Measurements from ENCODE around the gene MS4A1.
"Not testable (repeated sequence)": the region's sequence is repeated elsewhere in the genome, so short reads cannot be mapped to it uniquely, and the experiment has no call there.

The MS4A1 gene

DNA sequence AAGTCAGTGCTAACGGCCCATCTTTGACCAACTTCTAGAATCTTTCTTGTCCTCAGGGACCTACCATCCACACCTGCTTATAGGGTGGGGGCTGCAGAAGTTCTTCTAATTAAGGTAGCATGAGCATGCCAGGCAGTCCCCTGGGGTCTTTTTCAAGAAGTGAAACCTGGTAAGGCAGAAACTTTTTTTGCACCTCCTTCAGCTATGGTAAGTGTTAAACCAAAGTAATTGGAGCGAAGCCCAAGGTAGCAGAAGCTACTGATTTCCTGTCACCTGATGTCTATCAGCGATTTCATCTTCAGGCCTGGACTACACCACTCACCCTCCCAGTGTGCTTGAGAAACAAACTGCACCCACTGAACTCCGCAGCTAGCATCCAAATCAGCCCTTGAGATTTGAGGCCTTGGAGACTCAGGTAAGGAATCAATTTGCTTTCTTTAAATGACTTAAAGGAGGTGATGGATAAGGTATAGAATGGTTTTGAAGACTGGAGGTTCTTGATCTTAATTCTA lies at the start of gene MS4A1:
Gene MS4A1, plus strand, starts transcription at position 317 of the 512 bp plus-strand sequence. CDS start 6,528 bp downstream, outside the sequence.
- no peak for DNase-seq

DNA sequence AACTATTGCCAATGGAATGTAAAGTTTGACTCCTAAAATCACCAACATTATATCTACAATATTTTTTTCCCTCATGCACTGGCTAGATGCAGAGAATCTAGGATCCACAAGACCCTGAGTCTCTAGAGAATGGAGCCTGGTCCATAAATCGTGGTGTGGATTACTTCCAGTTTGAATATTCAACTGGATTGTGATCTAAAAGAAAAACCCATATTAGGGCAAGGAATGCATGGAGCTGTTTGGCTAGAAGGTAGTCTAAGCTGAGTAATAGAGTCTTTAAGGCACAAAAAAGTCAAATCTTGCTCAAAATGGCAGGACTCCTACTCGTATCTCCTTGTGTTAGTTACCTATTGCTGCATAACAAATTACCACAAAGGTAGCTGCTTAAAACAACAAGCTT lies 35.6 kb upstream of the MS4A1 start:
- DNase-seq, result no peak

DNA sequence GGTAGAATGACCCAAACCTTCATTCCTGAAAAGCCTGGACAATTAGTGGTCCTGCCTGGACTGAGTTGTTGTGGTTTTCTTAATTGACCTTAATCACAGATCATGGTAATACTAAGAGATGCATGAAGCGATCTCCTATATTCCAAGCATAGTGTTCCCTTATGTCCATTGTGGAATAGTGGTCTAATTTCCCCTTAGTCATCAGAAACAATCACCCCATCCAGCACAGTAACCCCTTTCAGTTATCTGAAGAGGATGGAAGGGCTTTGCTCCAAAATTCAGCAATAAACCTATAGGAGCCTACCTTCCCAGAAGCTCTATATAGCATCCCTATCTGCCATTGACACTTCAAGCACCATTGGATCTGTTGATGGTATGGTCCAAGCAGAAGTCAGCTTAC lies 33.0 kb upstream of the MS4A1 start:
- DNase-seq, result no peak

DNA sequence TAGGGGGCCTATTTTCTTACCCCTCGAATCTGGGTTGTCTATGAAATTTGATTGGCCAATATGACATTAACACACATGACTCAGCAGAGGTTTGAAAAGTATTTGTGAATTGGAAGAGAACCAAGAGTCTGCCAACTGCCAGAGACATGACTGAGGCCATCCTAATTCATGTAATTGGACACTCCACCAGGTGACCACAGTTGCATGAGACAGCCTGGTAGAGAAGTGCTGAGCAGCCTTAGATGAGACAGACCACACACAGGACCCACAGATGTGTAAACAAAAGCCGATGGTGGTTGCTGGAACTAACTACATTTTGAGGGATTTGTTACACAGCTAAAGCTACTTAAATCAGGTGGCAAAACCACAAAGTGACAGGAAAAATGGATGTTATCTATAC lies 27.1 kb upstream of the MS4A1 start:
- DNase-seq, result no peak

DNA sequence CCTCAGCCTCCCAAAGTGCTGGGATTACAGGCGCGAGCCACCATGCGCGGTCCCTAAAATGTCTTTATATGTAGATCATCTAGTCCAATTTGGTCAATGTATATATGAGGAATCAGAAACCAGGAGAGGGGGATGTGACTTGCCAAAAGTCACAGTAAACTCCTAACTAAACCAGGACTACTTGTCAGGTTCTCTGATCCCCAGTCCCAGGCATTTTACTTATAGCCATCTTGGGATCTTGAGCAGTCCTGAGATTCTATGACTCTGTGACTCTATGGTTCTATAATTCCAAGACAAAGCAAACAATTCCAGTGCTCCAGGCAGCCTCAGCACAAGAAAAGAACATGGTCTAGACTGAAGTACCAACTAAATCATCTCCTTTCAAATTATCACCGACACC lies 26.4 kb upstream of the MS4A1 start, which contains the start of gene MS4A5:
Gene MS4A5, plus strand, starts transcription at position 301 of the 400 bp plus-strand sequence. CDS start 103 bp downstream, outside the sequence.
- DNase-seq, result no peak

DNA sequence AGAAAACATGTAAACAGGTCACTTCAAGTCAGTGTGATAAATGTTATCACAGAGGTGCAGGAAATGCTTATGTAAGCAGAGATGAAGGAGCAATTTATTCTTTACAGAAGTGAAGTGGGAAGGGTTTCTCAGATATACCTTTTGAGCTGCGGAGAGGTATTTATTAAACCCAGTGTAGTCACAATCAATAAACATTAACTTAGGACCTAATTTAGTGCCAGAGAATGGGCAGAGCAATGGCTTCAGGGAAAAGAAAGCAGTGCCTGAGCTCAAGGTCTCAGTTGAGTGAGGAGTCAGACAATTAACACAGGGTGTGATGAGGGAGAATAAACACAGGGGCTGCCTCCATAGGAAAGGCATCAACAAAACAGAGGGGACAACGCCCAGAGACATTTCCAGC lies 24.4 kb upstream of the MS4A1 start:
- no peak for DNase-seq

DNA sequence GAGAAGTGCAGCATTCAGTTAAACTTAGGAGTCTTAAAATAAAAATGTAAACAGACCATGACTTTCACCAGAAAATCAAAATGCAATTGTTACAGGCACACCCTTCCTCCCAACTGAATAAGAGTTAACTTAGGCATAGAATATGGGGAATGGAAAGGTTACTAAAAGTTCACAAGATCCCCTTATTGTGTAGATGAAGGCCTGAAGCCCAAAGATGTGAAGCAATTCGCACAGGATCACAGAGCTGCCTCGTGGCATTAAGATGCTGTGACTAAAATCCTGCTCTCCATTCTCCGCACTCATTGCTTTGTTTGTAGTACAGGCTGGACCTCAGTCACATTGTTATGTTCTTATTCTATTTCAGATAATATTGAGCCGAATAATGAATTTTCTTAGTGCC lies 22.2 kb upstream of the MS4A1 start:
- DNase-seq, result no peak

DNA sequence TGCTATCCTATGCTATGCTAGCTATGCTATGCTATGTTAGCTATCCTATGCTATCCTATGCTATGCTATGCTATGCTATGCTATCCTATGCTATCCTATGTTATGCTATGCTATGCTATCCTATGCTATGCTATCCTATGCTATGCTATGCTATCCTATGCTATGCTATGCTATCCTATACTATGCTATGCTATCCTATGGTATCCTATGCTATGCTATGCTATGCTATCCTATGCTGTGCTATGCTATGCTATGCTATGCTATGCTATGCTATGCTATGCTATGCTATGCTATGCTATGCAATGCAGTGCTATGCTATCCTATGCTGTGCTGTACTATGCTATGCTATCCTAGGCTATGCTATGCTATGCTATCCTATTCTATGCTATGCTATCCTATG lies 8.6 kb upstream of the MS4A1 start:
- no peak for DNase-seq

DNA sequence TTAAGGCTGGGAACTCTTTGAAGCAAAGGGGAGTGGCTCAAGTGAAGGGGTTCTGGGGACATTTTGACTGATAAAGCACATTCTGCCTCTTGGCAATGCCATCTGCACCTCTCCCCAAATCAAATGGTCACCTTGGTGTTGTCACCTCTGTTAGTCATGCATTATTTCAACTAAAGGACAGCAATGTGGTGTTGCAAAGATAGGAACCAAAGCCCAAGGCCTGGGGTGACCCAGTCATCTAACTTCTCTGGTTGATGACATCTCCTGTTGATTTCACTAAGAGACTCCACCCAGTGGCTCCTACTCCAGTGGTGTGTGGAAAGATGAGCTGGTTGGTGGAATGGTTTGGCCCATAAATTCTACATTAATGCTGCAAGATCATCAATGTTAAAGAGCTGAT lies 7.8 kb upstream of the MS4A1 start:
- no peak for DNase-seq

DNA sequence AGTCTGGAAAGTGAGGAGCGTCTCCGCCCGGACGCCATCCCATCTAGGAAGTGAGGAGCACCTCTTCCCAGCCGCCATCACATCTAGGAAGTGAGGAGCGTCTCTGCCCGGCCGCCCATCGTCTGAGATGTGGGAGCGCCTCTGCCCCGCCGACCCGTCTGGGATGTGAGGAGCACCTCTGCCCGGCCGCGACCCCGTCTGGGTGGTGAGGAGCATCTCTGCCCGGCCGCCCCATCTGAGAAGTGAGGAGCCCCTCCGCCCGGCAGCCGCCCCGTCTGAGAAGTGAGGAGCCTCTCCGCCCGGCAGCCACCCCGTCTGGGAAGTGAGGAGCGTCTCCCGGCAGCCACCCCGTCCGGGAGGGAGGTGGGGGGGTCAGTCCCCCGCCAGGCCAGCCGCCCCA lies 4.5 kb upstream of the MS4A1 start:
- not testable (repeated sequence) for DNase-seq

DNA sequence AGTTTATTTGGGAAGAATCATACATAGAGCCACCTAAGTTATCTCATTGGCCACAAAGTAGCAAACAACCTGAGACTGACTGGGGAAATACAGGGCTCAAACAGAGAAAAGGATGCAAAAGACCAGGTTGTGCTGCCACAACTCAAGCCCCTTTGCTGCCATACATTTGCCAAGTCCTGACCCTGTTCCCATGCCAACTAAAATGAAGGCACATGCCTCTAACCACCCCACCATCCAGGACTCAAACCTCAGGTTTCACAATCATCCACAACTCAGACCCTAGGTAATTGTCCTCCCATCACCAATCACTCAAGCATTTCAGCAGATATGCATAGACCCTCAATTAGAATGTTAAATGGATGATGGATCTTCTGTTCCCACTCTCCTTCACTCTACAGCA lies 1.4 kb upstream of the MS4A1 start:
- DNase-seq, result no peak

DNA sequence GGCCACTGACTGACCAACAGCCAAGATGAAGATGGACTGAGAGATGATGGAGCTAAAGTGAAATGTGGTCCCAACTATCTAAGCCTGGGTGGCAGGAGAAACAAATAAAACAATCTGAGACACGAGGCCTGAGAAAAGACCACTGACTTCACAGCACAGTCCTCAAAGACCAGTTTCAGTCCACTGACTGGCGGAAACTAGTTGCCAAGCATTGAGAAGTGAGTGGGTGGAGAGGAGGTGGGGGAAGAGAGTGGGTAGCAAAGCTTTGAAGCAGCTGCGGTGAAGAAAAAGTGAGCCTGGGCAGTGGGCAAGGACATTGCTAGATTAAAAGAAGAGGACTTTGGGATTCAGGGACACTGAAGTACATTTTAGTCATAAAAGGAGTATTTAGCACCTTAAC lies 1.9 kb downstream of the MS4A1 start:
- DNase-seq, result no peak

DNA sequence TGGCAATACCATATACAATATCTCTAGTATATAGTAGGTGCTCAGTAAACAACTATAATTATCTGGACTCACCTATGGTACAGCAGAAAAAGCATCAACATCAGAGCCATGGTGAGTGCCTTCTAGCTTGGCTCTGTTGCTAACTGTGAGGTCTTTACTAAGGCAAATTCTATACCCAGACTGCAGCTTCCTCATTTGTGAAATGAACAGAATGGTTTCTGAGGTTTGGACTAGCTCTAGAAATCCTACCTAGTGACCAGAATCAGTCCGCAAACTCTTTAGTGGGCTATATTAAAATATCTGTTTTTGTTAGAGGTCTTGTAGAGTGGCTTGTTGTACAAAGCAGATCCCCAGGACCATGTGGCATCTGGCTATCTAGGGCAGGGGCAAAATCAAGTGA lies 3.7 kb downstream of the MS4A1 start:
- DNase-seq, result no peak

DNA sequence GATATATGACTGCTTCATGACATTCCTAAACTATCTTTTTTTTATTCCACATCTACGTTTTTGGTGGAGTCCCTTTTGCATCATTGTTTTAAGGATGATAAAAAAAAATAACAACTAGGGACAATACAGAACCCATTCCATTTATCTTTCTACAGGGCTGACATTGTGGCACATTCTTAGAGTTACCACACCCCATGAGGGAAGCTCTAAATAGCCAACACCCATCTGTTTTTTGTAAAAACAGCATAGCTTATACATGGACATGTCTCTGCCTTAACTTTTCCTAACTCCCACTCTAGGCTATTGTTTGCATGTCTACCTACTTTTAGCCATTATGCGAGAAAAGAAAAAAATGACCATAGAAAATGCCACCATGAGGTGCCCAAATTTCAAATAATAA lies 13.2 kb downstream of the MS4A1 start:
- no peak for DNase-seq

DNA sequence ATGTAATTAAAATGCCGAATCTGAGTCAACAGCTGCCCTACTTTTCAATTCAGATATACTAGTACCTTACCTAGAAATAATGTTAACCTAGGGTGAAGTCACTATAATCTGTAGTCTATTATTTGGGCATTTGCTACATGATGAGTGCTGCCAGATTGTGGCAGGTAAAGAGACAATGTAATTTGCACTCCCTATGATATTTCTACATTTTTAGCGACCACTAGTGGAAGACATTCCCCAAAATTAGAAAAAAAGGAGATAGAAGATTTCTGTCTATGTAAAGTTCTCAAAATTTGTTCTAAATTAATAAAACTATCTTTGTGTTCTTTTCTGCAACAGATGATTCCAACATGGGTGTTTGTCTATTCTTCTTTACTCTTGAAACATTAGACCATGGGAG lies 14.1 kb downstream of the MS4A1 start:
- no peak for DNase-seq

DNA sequence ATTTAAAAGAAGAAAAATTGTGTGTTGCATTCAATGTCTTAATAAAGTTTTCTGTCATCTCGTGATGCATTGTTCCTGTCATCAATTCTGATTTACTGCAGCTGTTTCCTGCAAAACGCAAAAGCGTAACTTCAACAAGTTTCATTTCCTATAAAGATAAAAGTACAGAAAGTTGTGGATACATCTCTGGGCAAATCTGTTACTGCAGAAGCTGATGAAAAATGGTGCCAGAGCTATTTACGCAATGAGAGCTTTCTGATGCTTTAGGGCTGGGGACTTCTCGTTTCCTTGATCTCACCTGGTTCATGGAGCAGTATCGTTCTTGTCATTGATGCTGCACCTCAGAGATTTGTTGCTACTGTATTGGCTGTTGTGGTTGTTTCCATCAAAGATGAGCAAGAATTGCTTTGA lies 21.4 kb downstream of the MS4A1 start:
- DNase-seq, result no peak

DNA sequence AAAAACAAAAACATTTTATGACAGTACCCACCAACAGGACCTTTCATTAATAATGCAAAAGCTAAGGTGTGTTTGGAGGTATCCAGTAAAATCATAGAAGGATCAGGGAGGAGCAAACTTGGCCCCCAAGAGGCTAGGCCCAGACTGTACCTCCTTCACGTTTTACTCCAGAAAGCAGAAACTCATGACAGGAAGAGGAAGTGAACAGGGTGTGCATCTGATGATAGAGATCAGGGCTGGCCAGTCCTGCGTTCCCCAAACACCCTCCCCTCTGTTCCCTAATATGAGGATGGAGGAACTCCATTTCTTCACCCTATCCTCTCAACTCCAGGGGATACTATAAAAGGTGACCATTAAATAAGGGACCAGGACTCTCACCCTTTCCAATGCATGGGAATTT lies 26.7 kb downstream of the MS4A1 start:
- DNase-seq, result no peak

DNA sequence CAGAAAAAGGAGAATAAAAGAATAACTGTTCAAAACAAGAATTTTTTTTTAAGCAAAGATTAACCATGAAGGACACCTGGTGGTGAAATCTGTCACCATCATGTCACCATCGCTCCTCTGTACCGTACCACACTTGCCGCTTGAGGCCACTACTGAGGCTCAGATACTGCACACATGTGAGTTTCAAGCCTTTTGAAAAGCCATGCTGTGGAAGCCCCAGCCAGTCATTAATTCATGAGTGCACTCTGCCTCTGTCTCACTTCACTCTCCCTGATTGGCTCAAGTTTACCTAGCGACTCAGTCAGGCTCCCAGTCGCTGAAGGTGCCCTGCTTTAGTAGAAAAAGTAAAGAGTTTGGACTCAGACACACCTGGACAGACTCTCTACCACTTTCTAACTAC lies 30.3 kb downstream of the MS4A1 start:
- DNase-seq, result peak; percentile 3

DNA sequence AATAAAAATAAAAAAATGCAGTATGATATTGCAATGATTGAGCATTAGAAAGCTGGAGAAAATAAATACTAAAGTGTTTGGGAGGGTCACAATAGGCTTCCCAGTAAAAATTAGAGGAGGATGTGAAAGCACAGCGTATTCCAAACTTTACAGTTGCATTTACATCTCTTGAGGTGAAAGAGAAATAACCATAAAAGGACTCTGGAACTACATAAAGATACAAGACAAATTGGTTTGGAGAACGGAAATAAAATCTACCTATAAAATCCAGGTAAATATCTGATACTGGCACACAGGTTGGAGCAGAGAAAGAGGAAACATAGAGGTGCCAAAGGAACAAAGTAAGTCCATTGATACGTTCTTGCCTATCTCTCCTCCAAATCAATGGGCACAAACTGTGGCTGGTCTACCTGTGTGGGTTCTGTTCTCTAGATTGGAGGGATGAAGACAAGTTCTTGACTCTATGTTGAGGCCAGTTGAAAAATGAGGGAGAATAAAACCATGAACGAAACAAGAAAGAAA lies 36.9 kb downstream of the MS4A1 start, which contains the start of gene MS4A12:
Gene MS4A12, plus strand, starts transcription at position 291 of the 522 bp plus-strand sequence. CDS start 4,541 bp downstream, outside the sequence.
- no peak for DNase-seq

DNA sequence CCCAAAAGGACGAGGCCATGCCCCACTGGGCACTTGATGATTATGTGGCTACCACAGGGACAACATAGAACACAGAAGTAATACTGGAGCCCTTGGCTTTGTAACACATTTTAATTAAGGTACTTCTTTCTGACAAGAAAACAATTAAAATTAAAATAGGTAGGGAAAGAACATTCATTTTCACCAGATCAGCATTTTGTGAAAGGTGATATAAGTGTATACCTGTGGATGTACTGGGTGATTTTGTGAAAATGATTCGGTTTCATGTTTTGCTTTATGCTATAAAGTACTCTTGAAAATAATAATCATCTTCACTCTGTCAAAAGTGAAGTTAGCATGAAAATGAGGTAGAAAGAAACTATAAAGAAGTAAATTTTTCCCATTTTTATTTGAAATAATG lies 37.8 kb downstream of the MS4A1 start:
- DNase-seq, result no peak

DNA sequence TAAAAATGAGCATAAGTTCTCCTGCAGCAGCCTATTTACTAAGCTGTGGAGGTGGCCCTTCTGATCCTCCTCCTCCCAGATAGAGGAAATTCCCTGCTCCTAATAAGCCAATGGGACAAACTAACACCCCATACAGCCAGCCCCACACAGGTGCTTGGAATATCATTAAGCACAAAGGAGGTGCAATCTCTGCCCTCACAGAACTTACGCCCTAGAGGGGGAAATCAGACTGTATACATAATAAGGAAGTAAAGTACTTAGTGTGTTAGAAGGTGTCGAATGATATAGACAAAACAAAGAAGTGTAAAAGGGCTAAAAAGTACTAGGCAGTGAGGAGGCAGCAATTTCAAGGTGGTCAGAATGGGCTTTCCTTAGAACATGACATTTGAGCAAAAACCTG lies 42.8 kb downstream of the MS4A1 start:
- no peak for DNase-seq

DNA sequence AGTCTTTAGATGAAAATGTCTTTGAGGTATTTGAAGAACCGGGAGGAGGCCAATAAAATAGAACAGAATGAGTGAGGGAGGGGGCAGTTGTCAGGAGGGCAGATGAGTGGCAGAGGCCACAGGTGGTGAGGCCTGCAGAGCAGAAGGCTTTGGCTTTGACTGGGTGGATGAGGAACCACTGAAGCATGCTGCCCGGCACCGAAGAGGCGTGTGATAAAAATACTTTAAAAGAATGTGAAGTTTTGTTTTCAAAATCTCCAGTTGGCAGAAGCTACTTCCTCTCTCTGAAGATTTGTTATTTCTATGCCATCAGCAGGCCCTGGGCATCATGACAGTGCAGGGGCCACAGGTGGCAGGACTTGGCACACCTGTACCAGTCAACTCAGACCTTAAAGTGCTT lies 43.2 kb downstream of the MS4A1 start:
- DNase-seq, result no peak

DNA sequence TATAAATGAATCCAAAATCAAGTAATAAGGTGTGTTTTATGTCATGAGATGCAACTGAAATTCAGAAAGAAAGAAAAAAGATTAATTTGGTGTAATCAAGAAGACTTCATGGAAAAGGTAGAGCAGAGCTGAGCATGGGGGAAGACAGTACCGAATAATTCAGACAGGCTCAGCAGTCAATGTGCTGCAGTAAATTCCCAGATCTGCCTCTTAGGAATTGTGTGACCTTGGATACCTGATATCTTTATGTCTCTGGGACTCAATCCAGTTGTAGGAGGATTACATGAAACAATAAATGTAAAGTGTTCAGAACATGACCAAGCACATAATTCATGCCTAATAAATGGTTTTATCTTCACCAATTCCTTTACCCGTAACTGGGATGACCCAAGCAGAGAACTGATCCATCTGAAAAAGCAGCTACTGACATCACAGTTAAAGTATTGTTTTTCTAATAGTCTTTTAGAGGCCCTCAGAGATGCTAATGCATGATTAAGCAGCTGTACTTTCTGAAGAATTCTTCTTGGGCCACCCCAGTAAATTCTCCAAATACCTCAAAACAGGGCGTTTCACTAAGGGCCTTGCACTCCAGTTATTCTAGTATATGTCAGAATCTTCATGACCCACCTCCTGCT lies 44.7 kb downstream of the MS4A1 start:
- no peak for DNase-seq

DNA sequence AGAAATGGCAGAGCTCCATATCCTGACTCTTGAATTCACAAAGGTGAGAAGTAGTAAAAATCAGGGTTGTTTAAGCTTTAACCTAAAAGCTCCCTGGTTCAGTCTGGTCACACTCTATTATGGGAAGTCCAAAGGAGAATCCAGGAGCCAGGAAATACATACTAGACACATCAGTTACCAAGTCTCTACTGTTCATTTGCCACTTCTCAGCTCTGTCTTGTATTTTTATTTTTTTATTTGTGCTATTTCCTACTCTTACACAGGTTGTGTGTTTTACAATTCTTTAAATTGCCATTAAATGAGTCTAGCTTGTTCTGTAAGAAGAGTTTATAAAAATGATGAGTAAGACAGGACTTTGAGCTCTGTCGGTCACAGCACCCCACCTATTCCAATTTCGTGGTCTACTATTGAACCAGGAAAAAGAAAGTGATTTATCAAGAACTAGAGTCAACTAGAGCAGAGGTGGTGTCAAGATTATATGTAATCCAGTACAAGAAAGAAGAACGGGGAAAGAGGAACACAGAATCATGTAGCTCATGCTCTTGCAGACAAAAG lies 46.7 kb downstream of the MS4A1 start:
- no peak for DNase-seq
